ENCODE measurements around the gene COLEC12.
A peak's percentile ranks its signal among the peaks of the same experiment; 100 is the strongest.

COLEC12 gene

GRCh38 chr18:370751-371608 is 129.5 kb downstream of the COLEC12 start:
- no peaks in the 10 kb centered on the region for H3K27me3 ChIP-seq (ENCODE audit: insufficient read depth, low read depth, severe bottlenecking)
- DNase-seq, result peak; percentile 57
- no peak for TF ChIP-seq CTCF (IDR thresholded peaks at IDR 0.05; ENCODE audit: low read depth, low read length)
- H3K27ac ChIP-seq, result peak overlapping the region; percentile 73
- no peaks in the 10 kb centered on the region for H3K9me3 ChIP-seq (ENCODE audit: severe bottlenecking)
- H3K4me3 ChIP-seq (ENCODE audit: low read depth, low read length), result no peak overlapping the region; the same call in 1 of the 2 replicates
- no peaks in the 10 kb centered on the region for H3K36me3 ChIP-seq

- no peak for DNase-seq
- Histone ChIP-seq H3K27me3 (ENCODE audit: insufficient read depth, low read depth, severe bottlenecking) (no peaks in the 10 kb centered on the region), H3K9me3 (ENCODE audit: severe bottlenecking) (no peaks in the 10 kb centered on the region), H3K36me3 (no peaks in the 10 kb centered on the region), H3K27ac (peak overlapping the region; percentile 21), H3K4me3 (ENCODE audit: low read depth, low read length) (no peak overlapping the region)
- TF ChIP-seq CTCF (IDR thresholded peaks at IDR 0.05; ENCODE audit: low read depth, low read length), result no peak
Observed at GRCh38 chr18:369224-370015, 131.1 kb downstream of the COLEC12 start.

- Histone ChIP-seq H3K4me3 (ENCODE audit: low read depth, low read length) (no peak overlapping the region), H3K9me3 (ENCODE audit: severe bottlenecking) (no peaks in the 10 kb centered on the region), H3K27me3 (ENCODE audit: insufficient read depth, low read depth, severe bottlenecking) (no peaks in the 10 kb centered on the region), H3K27ac (no peak overlapping the region), H3K36me3 (no peaks in the 10 kb centered on the region)
- TF ChIP-seq CTCF (IDR thresholded peaks at IDR 0.05; ENCODE audit: low read depth, low read length), result no peak
- DNase-seq, result no peak
Observed at GRCh38 chr18:366466-367061, 133.9 kb downstream of the COLEC12 start.

- Histone ChIP-seq H3K27me3 (ENCODE audit: insufficient read depth, low read depth, severe bottlenecking) (no peaks in the 10 kb centered on the region), H3K9me3 (ENCODE audit: severe bottlenecking) (no peaks in the 10 kb centered on the region), H3K4me3 (ENCODE audit: low read depth, low read length) (no peak overlapping the region), H3K27ac (no peak overlapping the region), H3K36me3 (no peaks in the 10 kb centered on the region)
- no peak for DNase-seq
- TF ChIP-seq CTCF (IDR thresholded peaks at IDR 0.05; ENCODE audit: low read depth, low read length), result no peak
Observed at GRCh38 chr18:365651-366050, 134.8 kb downstream of the COLEC12 start.

- no peak for TF ChIP-seq CTCF (IDR thresholded peaks at IDR 0.05; ENCODE audit: low read depth, low read length)
- no peak overlapping the region for H3K4me3 ChIP-seq (ENCODE audit: low read depth, low read length)
- no peaks in the 10 kb centered on the region for H3K36me3 ChIP-seq
- no peaks in the 10 kb centered on the region for H3K27me3 ChIP-seq (ENCODE audit: insufficient read depth, low read depth, severe bottlenecking)
- no peaks in the 10 kb centered on the region for H3K9me3 ChIP-seq (ENCODE audit: severe bottlenecking)
- no peak overlapping the region for H3K27ac ChIP-seq
- DNase-seq, result no peak
Observed at GRCh38 chr18:364256-364826, 136.2 kb downstream of the COLEC12 start.
